Tibial artery (tissue), 4 donors: Measurements from ENCODE around the gene USP24.

Source experiments
- DNase-seq, 2 donors: peaks; one replicate each; pipeline ENCODE4 v3.0.0-alpha.2; 2019
- H3K27ac ChIP-seq, 2 donors: fragments of 200-600 bp; sonication (generic) in 1 of 2; 1 replicate in 1 of 2; 2 replicates in 1 of 2; pipeline ENCODE4 v1.5.1; 2018 to 2019; ENCODE audit warnings: mild to moderate bottlenecking in 1 of 2
- H3K27me3 ChIP-seq, 2 donors: fragments of 200-600 bp; sonication (generic) in 1 of 2; one replicate each; pipeline versions ENCODE4 v1.5.1 to v1.6.0; 2016 to 2019
- H3K36me3 ChIP-seq, 3 donors: fragments of 200-600 bp; sonication (generic) in 2 of 3; one replicate each; pipeline ENCODE4 v1.5.1; 2016 to 2019; ENCODE audit warnings: mild to moderate bottlenecking in 2 of 3
- H3K4me1 ChIP-seq, 4 donors: fragments of 200-600 bp; sonication (generic) in 2 of 4; 1 replicate in 3 of 4; 2 replicates in 1 of 4; pipeline ENCODE4 v1.5.1; 2016 to 2019
- H3K4me3 ChIP-seq, 2 donors: fragments of 200-600 bp; sonication (generic) in 1 of 2; 1 replicate in 1 of 2; 2 replicates in 1 of 2; pipeline ENCODE4 v1.5.1; 2018 to 2019; ENCODE audit warnings: mild to moderate bottlenecking in 2 of 2
- H3K9me3 ChIP-seq, 3 donors: fragments of 200-600 bp; sonication (generic) in 1 of 3; one replicate each; pipeline ENCODE4 v1.5.1; 2016 to 2019
- intact Hi-C: fragments of 100-400 bp; cut with DNase I; formaldehyde crosslinking; loops from one replicate; pipeline ENCODE4 v1.15.0; 2023; ENCODE audit warnings: low total_unique reads
- TF ChIP-seq, protein P1 (sequence below), 2 experiments: fragments of 200-600 bp in 1 of 2; fragments of 450-650 bp in 1 of 2; IDR thresholded peaks; one replicate each; pipeline ENCODE4 v1.5.1; 2017 to 2019; ENCODE audit warnings: antibody characterized with exemption in 2 of 2, mild to moderate bottlenecking in 1 of 2, moderate library complexity in 1 of 2

Gene USP24

DNA sequence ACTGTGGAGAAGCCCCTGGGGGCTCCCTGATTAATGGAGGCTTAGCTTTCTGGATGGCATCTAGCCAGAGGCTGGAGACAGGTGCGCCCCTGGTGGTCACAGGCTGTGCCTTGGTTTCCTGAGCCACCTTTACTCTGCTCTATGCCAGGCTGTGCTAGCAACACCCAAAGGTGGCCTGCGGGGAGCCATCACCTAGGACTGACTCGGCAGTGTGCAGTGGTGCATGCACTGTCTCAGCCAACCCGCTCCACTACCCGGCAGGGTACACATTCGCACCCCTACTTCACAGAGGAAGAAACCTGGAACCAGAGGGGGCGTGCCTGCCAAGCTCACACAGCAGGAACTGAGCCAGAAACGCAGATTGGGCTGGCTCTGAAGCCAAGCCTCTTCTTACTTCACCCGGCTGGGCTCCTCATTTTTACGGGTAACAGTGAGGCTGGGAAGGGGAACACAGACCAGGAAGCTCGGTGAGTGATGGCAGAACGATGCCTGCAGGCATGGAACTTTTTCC lies 151.0 kb downstream of the USP24 start:
- Histone ChIP-seq H3K4me3 (no peak overlapping the region), H3K27ac (peak overlapping the region in 1 of 2 donors; percentile 39), H3K36me3 (peaks cover 24 to 33% (median 28%) of the 10 kb centered on the region in 3 donors), H3K4me1 (peaks cover 6 to 42% (median 22%) of the 10 kb centered on the region in 4 donors), H3K27me3 (no peaks in the 10 kb centered on the region), H3K9me3 (no peaks in the 10 kb centered on the region)
- intact Hi-C loops: no loop called here
- TF ChIP-seq, protein P1, sequence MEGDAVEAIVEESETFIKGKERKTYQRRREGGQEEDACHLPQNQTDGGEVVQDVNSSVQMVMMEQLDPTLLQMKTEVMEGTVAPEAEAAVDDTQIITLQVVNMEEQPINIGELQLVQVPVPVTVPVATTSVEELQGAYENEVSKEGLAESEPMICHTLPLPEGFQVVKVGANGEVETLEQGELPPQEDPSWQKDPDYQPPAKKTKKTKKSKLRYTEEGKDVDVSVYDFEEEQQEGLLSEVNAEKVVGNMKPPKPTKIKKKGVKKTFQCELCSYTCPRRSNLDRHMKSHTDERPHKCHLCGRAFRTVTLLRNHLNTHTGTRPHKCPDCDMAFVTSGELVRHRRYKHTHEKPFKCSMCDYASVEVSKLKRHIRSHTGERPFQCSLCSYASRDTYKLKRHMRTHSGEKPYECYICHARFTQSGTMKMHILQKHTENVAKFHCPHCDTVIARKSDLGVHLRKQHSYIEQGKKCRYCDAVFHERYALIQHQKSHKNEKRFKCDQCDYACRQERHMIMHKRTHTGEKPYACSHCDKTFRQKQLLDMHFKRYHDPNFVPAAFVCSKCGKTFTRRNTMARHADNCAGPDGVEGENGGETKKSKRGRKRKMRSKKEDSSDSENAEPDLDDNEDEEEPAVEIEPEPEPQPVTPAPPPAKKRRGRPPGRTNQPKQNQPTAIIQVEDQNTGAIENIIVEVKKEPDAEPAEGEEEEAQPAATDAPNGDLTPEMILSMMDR (IDR thresholded peaks at IDR 0.05): no peak
- DNase-seq: no peak

DNA sequence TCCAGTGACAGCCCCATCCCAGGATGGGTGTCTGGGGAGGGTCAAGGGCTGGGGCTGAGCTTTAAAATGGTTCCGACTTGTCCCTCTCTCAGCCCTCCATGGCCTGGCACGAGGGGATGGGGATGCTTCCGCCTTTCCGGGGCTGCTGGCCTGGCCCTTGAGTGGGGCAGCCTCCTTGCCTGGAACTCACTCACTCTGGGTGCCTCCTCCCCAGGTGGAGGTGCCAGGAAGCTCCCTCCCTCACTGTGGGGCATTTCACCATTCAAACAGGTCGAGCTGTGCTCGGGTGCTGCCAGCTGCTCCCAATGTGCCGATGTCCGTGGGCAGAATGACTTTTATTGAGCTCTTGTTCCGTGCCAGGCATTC lies 151.6 kb downstream of the USP24 start:
- H3K27ac ChIP-seq: no peak overlapping the region
- intact Hi-C loops: no loop called here
- no peak for DNase-seq

DNA sequence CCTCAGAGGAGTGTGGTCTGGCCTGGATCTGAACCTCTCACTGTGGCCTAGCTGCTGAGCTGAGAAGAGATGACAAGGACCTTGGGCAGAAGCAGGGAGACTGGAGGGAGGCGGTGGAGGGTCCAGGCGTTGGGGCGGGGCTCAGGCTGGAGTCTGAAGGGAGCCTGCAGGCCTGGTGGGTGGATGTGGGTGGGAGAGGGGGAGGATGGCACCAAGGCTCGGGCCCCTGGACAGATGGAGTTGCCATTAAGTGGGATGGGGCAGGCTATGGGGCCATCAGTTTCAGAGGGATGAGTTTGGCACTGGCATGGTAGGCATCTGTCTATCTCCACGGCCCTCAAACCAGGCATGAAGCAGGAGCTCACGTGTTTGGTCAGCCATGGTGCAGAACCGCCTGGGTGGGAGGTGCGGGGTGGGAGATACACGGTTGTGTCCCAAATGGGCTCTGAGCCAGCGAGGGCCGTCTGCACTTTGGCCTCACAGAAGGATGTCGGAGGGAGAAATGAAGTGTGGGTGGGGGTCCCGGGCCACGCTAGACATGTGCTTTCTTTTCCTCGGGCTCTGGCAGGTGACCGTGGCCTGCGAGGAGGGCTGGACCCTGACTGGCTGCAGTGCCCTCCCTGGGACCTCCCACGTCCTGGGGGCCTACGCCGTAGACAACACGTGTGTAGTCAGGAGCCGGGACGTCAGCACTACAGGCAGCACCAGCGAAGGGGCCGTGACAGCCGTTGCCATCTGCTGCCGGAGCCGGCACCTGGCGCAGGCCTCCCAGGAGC lies 152.2 kb downstream of the USP24 start:
- no peaks in the 10 kb centered on the region for H3K9me3 ChIP-seq
- TF ChIP-seq, protein P1 (IDR thresholded peaks at IDR 0.05): no peak
- no peaks in the 10 kb centered on the region for H3K27me3 ChIP-seq
- intact Hi-C loops: no loop called here
- no peak overlapping the region for H3K27ac ChIP-seq
- H3K4me1 ChIP-seq: peaks cover 6 to 42% (median 22%) of the 10 kb centered on the region in 4 donors
- DNase-seq: no peak
- no peak overlapping the region for H3K4me3 ChIP-seq
- H3K36me3 ChIP-seq: peaks cover 14 to 21% (median 16%) of the 10 kb centered on the region in 3 donors

More for the DNA sequence above, 151.6 kb downstream of the USP24 start:
- peaks cover 6 to 42% (median 22%) of the 10 kb centered on the region in 4 donors for H3K4me1 ChIP-seq
- TF ChIP-seq, protein P1 (IDR thresholded peaks at IDR 0.05): no peak
- H3K36me3 ChIP-seq: peaks cover 19 to 27% (median 22%) of the 10 kb centered on the region in 3 donors
- no peak overlapping the region for H3K4me3 ChIP-seq
- H3K9me3 ChIP-seq: no peaks in the 10 kb centered on the region
- no peaks in the 10 kb centered on the region for H3K27me3 ChIP-seq

DNA sequence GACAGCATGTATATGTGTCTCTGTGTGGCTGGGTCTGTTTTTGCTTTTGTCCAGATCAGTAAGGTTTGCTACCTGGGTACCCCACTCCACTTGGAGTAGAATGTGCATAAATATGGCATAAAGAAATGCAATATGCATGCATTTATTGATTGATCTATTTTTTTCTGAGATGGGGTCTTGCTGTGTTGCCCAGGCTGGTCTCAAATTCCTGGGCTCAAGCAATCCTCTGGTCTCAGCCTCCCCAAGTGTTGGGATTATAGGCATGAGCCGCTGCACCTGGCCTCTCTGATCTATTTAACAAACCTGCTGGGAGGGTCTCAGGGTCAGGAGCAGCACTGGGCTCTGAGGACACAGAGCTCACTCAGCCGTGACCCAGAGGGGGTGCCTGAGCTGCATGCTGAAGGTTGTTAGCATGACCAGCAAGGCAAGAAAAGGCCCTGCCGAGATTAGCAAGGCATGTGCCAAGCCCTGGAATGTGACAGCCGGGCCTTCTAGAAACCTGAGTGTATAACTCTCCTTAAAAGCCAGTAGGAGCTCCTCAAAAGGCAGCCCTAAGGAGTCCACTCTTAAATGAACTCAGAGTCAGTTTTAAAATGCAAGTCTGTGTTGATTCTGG lies 153.3 kb downstream of the USP24 start:
- no peak for DNase-seq
- intact Hi-C loops: no loop called here
- Histone ChIP-seq H3K4me1 (peaks cover 6 to 42% (median 21%) of the 10 kb centered on the region in 4 donors), H3K9me3 (no peaks in the 10 kb centered on the region), H3K36me3 (peaks cover 5 to 10% (median 7%) of the 10 kb centered on the region in 3 donors), H3K27me3 (no peaks in the 10 kb centered on the region), H3K27ac (peak overlapping the region in 1 of 2 donors; percentile 28), H3K4me3 (no peak overlapping the region)
- TF ChIP-seq, protein P1 (IDR thresholded peaks at IDR 0.05): no peak

DNA sequence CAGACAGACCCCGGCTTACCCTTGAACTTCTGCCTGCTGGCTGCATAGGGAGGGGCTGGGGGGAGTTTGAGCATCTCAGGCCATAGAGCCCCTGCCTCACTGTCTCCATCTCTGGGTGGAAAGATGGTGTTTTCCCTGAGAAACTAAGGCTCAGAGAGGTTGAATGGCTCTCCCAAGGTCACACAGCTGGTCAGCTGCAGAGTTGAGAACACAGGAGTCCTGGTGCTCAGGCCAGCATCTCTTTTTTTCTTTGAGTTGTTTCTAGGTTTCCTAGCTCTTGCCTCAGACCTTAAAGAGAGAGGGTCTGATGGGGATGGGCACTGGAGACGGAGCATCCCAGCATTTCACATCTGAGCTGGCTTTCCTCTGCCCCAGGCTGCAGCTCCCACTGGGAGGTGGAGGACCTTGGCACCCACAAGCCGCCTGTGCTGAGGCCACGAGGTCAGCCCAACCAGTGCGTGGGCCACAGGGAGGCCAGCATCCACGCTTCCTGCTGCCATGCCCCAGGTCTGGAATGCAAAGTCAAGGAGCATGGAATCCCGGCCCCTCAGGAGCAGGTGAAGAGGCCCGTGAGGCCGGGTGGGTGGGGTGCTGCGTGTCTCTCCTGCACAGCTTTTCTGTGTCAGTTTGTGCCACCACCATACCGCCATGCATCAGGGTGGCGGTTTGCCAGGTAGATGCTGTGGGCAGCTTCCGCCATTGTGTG lies 154.0 kb downstream of the USP24 start:
- H3K27me3 ChIP-seq: no peaks in the 10 kb centered on the region
- peak overlapping the region in 1 of 2 donors; percentile 28 for H3K27ac ChIP-seq
- H3K36me3 ChIP-seq: peaks cover 0 to 3% (median under 1%) of the 10 kb centered on the region in 3 donors
- H3K9me3 ChIP-seq: no peaks in the 10 kb centered on the region
- H3K4me3 ChIP-seq: no peak overlapping the region
- H3K4me1 ChIP-seq: peaks cover 6 to 42% (median 21%) of the 10 kb centered on the region in 4 donors
- TF ChIP-seq, protein P1 (IDR thresholded peaks at IDR 0.05): no peak
- intact Hi-C loops: no loop called here
- no peak for DNase-seq
